ENCODE data around the gene SLC2A4RG. TPM values are rescaled to one million over a fixed set of nuclear protein-coding genes. Genes with fewer than 3 reads are reported as not detected.

Gene SLC2A4RG
- total RNA-seq, 3 donors from 2014 or later: 44.9 to 65.0 (median 50.6) TPM

DNA sequence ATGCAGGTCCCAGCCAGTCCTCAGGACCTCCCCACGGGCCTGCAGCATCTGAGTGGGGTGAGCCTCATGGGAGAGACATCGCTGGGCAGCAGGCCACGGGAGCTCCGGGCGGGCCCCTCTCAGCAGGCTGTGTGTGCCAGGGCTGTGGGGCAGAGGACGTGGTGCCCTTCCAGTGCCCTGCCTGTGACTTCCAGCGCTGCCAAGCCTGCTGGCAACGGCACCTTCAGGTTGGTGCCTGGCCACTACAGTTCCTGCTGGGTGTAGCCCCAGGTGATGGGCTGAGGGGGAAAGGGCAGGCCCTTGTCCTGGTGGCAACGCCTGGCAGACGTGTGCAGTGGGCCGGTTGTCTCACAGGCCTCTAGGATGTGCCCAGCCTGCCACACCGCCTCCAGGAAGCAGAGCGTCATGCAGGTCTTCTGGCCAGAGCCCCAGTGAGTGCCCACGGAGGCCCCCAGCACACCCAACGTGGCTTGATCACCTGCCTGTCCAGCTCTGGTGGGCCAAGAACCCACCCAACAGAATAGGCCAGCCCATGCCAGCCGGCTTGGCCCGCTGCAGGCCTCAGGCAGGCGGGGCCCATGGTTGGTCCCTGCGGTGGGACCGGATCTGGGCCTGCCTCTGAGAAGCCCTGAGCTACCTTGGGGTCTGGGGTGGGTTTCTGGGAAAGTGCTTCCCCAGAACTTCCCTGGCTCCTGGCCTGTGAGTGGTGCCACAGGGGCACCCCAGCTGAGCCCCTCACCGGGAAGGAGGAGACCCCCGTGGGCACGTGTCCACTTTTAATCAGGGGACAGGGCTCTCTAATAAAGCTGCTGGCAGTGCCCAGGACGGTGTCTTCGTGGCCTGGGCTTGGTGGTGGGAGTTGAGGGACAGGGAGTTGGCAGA is 43.9 kb upstream of the SLC2A4RG start:
- Histone ChIP-seq H3K4me1 (ENCODE audit: low read depth) (peaks cover 52% of the 10 kb centered on the region), H3K4me3 (no peak overlapping the region), H3K36me3 (ENCODE audit: low read depth) (no peaks in the 10 kb centered on the region), H3K9me3 (no peaks in the 10 kb centered on the region)
- ATAC-seq (peak; percentile 24), DNase-seq (peak in 1 of 3 donors; percentile 67)
- TF ChIP-seq, protein P1, sequence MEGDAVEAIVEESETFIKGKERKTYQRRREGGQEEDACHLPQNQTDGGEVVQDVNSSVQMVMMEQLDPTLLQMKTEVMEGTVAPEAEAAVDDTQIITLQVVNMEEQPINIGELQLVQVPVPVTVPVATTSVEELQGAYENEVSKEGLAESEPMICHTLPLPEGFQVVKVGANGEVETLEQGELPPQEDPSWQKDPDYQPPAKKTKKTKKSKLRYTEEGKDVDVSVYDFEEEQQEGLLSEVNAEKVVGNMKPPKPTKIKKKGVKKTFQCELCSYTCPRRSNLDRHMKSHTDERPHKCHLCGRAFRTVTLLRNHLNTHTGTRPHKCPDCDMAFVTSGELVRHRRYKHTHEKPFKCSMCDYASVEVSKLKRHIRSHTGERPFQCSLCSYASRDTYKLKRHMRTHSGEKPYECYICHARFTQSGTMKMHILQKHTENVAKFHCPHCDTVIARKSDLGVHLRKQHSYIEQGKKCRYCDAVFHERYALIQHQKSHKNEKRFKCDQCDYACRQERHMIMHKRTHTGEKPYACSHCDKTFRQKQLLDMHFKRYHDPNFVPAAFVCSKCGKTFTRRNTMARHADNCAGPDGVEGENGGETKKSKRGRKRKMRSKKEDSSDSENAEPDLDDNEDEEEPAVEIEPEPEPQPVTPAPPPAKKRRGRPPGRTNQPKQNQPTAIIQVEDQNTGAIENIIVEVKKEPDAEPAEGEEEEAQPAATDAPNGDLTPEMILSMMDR (IDR thresholded peaks at IDR 0.05): no peak
- intact Hi-C loops (cut with DNase I, micrococcal nuclease): no loop called here

GRCh38 chr20:63696306-63696627 is 43.3 kb upstream of the SLC2A4RG start:
- no peaks in the 10 kb centered on the region for H3K9me3 ChIP-seq
- peaks cover 46% of the 10 kb centered on the region for H3K4me1 ChIP-seq (ENCODE audit: low read depth)
- intact Hi-C loops (cut with DNase I, micrococcal nuclease): no loop called here
- ATAC-seq (peak; percentile 65), DNase-seq (peak; percentile 57 to 87 (median 74))
- TF ChIP-seq, protein P1 (IDR thresholded peaks at IDR 0.05): no peak
- no peaks in the 10 kb centered on the region for H3K36me3 ChIP-seq (ENCODE audit: low read depth)
- H3K4me3 ChIP-seq: no peak overlapping the region

- Histone ChIP-seq H3K9me3 (no peaks in the 10 kb centered on the region), H3K4me3 (no peak within 1 kb of the TSS), H3K4me1 (ENCODE audit: low read depth) (peaks cover 41% of the 10 kb centered on the region), H3K36me3 (ENCODE audit: low read depth) (no peaks in the 10 kb centered on the region)
- DNase-seq (peak in 2 of 3 donors; percentile 39 to 65), ATAC-seq (peak; percentile 26)
- intact Hi-C loops (cut with DNase I, micrococcal nuclease): no loop called here
- TF ChIP-seq, protein P1 (IDR thresholded peaks at IDR 0.05): no peak
Measured at GRCh38 chr20:63696628-63697356, 42.8 kb upstream of the SLC2A4RG start, which contains the start of gene TNFRSF6B. TNFRSF6B (plus strand) TSS chr20:63696652; CDS start chr20:63696768, 116 bp downstream.

DNA sequence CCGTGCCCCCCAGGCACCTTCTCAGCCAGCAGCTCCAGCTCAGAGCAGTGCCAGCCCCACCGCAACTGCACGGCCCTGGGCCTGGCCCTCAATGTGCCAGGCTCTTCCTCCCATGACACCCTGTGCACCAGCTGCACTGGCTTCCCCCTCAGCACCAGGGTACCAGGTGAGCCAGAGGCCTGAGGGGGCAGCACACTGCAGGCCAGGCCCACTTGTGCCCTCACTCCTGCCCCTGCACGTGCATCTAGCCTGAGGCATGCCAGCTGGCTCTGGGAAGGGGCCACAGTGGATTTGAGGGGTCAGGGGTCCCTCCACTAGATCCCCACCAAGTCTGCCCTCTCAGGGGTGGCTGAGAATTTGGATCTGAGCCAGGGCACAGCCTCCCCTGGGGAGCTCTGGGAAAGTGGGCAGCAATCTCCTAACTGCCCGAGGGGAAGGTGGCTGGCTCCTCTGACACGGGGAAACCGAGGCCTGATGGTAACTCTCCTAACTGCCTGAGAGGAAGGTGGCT is 42.2 kb upstream of the SLC2A4RG start:
- Histone ChIP-seq H3K9me3 (no peaks in the 10 kb centered on the region), H3K4me1 (ENCODE audit: low read depth) (peaks cover 36% of the 10 kb centered on the region), H3K4me3 (no peak overlapping the region), H3K36me3 (ENCODE audit: low read depth) (no peaks in the 10 kb centered on the region)
- DNase-seq (peak in 2 of 3 donors; percentile 30 to 58), ATAC-seq (peak; percentile 0)
- TF ChIP-seq, protein P1 (IDR thresholded peaks at IDR 0.05): no peak
- intact Hi-C loops (cut with DNase I, micrococcal nuclease): no loop called here

DNA sequence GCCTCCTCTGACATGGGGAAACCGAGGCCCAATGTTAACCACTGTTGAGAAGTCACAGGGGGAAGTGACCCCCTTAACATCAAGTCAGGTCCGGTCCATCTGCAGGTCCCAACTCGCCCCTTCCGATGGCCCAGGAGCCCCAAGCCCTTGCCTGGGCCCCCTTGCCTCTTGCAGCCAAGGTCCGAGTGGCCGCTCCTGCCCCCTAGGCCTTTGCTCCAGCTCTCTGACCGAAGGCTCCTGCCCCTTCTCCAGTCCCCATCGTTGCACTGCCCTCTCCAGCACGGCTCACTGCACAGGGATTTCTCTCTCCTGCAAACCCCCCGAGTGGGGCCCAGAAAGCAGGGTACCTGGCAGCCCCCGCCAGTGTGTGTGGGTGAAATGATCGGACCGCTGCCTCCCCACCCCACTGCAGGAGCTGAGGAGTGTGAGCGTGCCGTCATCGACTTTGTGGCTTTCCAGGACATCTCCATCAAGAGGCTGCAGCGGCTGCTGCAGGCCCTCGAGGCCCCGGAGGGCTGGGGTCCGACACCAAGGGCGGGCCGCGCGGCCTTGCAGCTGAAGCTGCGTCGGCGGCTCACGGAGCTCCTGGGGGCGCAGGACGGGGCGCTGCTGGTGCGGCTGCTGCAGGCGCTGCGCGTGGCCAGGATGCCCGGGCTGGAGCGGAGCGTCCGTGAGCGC is 41.6 kb upstream of the SLC2A4RG start:
- H3K4me1 ChIP-seq (ENCODE audit: low read depth): peaks cover 35% of the 10 kb centered on the region
- no peak overlapping the region for H3K4me3 ChIP-seq
- H3K36me3 ChIP-seq (ENCODE audit: low read depth): no peaks in the 10 kb centered on the region
- H3K9me3 ChIP-seq: no peaks in the 10 kb centered on the region
- intact Hi-C loops (cut with DNase I, micrococcal nuclease): no loop called here
- TF ChIP-seq, protein P1 (IDR thresholded peaks at IDR 0.05): no peak
- no peak for ATAC-seq
- DNase-seq: peak in 1 of 3 donors; percentile 30
